ENCODE measurements around the gene GPC6.

DNA sequence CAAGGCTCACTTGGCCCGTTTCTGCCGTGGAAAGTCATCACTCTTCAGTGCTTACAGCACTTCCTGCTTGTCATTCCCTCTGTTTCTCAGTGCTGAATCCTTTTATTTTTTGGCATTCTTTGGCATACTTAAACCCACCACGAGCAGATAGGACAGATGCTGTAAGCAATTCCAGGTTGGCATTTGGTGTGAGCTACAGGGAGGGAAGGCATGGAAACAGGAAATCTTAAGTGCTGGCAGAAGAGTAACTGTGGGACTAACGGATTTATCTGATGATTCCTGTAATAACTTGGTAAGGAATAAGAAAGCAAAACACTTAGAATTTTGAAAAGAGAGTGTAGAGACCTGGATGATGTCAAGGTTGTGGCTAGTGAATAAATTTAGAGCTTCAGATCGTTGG, 273.4 kb downstream of the GPC6 start:
- no peak for TF ChIP-seq POLR2A (IDR thresholded peaks at IDR 0.05; ENCODE audit: low read depth, low read length)
- no peak for TF ChIP-seq EZH2 (IDR thresholded peaks at IDR 0.05; ENCODE audit: borderline replicate concordance, low read depth, low read length, severe bottlenecking)

Data from endothelial cell of umbilical vein (primary cell).